HG02840 (cell line): ENCODE data around the gene SS18L1.

Experiments
- ATAC-seq: cut with Tn5 transposase; IDR thresholded peaks from one replicate; pipeline ENCODE4 v1.9.1; 2021; ENCODE audit warnings: mild to moderate bottlenecking, moderate library complexity, moderate number of reproducible peaks; ENCODE audit not compliant: unreplicated experiment, low FRiP score

The SS18L1 gene

DNA sequence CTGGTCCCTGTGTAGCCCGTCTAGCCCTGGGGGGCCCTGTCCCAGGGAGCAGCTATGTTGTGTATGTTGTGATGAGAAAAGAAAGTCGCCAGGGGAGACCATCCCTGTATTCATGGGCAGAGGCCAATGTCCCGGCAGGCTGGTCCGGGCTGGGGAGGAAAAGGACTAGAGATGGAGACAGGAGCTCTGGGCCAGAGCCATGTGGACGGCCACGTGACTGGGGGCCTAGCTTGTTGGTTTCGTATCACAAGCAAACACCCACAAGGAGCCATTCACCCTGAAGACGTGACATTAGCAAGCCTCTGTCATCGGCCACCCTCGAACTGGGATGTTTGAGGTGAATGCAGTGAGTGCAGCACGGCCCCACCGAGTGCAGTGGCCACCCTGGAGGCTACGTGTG, 79.4 kb downstream of the SS18L1 start:
- ATAC-seq: no peak

DNA sequence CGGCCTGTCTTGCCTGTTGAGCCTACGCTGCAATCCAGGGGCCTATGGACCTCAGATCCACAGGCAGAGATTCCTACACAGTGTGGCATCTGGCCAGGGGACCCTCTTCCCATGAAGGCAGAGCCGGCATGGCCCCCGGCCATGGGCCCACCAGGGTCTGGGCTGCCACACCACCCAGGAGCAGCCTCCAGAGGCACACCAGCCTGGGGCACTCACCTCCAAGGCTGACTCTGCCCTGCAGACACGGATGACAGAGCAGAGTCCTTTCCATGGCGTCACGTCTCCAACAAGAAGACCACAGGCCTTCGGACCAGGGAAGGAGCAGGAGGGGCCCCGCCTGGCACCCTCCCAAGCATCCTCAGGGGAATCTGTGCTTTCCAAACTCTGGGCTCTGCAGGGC, 80.0 kb downstream of the SS18L1 start:
- no peak for ATAC-seq

DNA sequence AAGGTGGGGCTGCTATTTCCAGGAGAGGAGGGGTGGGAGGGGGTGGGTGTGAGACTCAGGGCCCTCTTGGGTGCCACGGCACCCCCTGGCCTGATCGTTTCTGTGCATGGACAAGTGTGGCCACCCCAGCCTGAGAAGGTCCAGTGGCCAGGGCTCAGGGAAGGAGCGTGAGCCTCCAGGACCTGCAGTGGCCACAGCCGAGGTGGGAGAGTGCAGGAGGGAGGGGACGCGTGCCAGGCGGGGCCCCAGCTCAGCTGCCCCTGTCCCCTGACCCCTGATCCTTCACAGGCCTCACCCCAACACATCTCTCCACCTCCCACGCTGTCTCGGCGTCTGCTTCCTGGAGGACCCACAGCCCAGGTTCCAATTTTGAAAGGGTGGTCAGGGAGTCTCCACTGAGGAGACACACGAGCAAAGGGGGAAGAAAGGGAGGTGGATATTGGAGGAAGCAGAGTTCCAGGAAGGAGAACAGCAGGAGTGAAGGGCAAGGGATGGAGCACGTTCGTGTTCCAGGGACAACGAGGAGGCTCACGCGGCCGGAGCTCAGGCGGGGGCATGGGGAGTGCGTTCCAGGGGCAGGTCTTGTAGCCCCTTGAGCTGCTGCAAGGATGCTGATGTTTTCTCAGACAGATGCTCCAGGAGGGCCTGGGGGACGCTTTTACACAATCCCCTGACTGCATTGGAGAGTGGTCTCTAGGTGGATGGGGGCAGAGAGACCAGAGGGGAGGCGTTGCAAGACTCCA, 80.7 kb downstream of the SS18L1 start:
- no peak for ATAC-seq

DNA sequence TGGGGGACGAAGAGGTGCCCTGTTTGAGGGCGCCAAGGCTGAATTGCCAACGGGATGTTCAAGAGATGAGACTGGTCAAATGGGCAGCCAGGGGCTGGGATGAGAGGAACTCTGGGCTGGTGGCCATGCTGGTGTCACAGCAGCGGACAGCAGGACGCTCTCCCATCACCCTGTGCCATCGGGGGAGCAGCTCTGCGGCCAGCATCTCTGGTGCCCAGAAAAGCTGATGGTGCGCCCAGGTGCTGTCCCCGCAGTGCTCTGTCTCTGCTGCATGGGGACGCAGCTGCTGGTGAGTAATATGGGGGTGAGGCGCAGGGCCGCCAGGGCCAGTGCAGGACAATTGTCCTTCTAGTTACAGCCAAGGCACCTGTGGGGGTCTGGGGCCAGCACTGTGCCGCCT, 81.5 kb downstream of the SS18L1 start:
- ATAC-seq: no peak

DNA sequence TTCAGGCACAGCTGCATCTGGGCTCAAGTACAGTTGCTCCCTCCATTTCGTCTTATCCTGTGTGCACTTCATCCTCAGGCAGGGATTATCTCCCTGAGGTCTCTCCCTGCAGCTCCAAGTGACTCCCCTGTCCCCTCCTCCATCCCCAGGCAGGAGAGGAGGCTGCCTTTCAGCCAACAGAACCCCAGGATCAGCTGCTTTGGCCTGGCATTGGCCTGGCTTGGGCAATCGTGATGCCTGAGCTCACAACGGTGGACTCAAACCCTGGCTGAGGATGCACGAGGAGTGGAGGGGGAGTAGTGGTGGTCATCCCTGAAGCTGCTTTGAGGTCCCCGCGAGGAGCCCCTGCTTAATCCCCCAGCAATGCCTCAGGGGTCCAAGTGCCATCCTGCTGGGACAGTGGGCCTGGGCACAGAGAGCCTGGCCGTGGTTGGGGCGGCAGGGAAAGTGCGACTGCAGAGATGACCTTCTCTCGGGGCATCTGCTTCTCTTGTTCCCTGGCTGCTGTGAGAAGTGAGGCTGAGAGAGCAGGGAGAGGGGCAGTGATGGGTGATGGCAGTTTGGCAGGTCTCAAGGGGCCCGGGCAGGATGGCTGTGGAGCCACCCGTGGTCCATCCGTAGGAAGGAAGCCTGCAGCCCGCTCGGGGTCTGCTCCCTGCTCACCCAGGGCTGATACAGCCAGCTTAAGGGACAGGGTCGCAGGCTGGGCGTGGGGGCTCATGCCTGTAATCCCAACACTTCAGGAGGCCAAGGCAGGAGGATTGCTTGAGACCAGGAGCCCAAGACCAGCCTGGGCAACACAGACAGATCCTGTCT, 82.5 kb downstream of the SS18L1 start:
- ATAC-seq: no peak

DNA sequence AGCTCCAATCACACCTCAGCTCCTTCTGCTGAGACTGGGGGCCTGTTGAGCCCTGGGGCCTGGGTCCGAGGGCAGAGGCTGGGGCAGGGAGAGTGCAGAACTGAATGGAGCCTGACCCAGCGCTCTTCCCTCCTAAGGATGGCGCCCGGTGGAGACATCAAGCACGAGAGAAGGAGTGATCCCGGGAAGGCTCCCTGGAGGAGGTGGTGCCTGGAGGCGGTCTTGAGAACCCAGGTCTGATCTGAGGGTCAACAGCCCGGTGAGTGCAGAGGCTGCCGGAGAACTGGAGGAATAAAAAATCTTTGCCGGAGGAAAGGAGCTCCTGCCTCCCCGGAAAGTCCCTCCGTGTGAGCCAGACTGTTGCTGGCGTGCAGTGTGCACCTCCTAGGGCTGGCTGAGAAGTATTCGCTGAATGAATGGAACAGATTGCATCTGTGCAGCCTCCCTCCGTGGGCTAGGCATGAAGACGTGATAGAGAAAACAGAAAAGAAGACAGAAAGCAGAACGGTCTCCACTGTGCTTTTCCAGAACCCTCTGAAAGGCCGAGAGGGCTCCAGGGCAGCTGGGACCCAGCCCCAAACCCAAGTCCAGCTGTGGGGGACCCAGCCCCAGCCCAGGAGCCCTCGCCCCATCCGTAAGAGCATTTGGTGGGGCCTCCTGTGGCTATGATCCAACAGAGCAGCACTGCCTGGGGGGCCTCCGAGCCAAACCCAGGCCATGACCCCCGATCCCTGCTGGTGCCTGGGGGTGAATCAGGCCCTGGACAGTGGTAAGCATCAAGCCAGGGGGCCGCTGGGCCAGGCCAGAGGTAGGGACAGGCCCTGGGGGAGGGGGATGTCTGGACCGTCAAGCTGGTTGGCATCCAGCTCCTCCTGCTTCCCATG, 83.4 kb downstream of the SS18L1 start:
- no peak for ATAC-seq

DNA sequence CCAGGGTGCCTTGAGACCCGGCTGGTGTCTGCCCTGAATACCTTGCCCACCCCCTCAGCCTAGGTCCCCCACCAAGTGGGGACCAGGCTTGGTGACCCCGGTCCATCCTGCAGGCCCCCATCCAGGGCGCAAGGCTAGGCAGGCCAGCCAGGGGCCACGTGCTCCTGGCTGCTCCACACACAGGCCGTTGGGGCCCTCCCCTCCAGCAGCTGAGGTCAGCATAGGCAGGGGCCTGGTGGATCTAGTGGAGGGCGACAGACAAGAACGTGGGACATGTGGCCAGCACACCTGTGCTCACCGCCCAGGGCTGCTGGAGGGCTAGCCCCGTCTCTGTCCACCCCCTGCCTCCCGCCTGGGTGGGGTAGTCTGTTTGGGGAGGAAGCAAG, 84.0 kb downstream of the SS18L1 start:
- no peak for ATAC-seq

DNA sequence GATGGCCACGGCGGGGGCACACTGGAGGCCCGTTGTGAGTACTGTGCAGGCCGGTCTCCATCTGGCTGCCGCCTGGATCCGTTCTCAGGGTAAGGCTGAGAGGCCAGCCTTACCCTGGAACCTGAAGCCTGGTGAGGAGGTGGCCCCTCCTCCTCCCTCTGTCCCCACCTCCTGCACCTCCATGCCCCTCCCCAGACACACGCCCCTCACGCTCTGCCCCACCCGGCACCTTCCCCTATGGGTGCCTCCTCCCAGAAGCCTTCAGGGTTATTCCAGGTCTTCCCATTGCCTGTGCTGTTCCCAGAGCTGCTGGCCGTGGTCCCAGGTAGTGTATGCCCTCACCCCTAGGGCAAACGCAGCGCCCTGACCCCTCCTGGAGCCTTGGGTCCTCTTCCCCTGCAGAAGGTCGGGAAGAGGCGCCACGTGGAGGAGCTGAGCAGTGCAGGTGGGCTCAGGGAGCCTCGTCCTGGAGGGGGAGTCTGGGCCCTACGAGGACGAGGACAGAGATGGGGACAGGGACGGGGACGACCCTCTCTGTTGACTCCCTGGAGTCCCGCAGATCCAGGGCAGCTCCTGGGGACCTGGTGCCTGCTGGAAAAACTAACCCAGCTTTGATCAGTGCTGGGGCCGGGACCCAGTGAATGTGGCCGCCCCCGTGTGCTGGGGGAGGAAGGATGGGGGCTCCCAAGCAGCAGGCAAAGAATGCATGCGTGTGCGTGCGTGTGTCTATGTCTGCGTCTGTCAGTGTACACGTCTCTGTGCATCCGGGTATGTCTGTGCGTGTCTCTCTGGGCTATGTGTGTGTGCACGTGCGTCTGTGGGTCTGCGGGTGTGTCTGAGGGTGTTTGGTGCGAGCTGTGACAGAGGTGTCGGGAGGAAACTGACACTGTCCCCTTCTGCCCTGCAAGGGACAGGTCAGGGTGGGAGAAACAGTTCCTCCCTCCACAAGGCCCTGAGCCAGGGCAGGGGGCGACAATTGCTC, 84.7 kb downstream of the SS18L1 start:
- no peak for ATAC-seq

DNA sequence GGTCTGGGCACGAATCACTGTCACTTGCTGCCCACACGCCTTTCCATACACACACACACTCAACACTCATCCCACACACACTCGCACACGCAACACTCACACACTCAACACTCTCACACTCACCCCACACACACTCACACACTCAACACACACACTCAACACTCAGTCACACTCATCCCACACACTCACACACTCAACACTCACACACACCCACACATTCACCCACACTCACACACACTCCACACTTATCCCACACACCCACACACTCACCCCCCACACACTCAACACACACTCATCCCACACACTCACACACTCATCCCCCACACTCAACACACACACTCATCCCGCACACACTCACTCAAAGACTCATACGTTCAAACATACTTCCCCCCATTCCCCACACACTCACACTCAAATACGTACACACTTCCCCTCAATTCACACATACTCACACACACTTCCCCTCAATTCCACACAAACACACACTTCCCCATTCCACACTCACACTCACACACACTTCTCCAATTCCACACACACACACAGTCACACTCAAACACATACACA, 85.5 kb downstream of the SS18L1 start:
- ATAC-seq: no peak

DNA sequence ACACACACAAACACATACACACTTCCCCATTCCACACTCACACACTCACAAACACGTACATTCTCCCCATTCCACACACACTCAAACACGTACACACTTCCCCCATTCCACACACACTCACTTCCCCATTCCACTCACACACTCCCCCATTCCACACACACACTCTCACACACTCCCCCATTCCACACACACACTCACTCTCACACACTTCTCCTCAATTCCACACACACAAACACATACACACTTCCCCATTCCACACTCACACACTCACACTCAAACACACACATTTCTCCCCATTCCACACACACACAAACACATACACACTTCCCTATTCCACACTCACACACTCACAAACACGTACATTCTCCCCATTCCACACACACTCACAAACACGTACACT, 86.1 kb downstream of the SS18L1 start:
- no peak for ATAC-seq

DNA sequence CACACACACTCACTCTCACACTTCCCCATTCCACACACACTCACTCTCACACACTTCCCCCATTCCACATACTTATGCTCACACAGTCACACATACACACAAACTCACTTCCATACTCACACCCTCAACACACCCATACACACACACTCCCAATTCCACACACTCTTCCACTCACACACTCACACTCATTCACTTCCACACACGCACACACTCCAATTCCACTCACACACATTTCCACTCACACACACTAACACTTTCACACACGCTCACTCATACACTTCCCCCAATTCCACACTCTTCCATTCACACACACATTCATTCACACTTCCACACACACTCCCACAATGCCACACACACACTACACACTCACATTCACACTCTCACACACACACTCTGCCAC, 86.7 kb downstream of the SS18L1 start:
- ATAC-seq: no peak

DNA sequence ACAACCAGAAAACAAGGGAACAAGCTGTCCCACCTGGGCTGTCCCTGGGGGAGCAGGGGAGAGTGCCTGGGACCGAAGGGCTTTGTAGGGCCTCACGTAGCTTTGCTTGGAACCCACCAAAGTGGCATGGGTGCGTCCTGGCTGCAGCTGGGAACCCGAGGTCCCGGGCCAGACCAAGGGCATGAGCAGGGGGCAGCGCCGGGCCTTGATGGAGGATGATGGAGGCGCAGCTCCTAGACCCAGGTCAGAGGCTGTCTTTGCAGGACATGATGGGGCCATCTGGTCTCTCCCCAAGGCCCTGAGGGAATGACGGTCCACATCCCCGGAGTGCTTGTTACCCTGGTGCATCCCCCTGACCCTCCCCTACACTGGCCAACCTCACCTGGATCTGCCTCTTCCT, 87.1 kb downstream of the SS18L1 start:
- ATAC-seq: no peak

DNA sequence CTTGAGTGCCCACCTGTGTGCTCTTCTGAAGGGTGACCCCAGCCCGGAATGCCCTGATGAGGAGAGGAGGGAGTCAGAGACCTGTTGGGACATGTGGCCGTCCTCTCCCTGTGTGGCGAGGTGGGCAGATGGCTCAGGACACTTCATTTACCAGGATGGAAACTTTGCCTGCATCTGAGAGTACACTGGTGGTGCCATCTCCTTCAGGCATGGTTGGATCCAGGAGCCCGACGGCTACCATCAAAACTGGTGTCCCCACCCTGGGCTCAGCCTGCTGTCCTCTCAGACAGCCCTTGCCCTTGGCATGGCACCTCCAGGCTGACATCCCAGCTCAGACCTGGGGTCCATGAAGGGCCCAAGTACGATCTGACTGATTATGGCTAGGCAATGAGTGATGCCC, 87.7 kb downstream of the SS18L1 start:
- ATAC-seq: no peak
